ENCODE measurements around the gene ANO7.

The ANO7 gene

GRCh38 chr2:241225983-241226382, 37.5 kb downstream of the ANO7 start:
- Mint-ChIP-seq H3K27me3 (ENCODE audit: low read depth, poor library complexity) (no peaks in the 10 kb centered on the region), H3K9me3 (no peaks in the 10 kb centered on the region), H3K27ac (no peak overlapping the region), H3K4me1 (peaks cover 34% of the 10 kb centered on the region), H3K4me3 (no peak overlapping the region), H3K36me3 (ENCODE audit: low read depth) (peaks cover 35% of the 10 kb centered on the region)
- no peak for DNase-seq
- TF ChIP-seq, protein P1, sequence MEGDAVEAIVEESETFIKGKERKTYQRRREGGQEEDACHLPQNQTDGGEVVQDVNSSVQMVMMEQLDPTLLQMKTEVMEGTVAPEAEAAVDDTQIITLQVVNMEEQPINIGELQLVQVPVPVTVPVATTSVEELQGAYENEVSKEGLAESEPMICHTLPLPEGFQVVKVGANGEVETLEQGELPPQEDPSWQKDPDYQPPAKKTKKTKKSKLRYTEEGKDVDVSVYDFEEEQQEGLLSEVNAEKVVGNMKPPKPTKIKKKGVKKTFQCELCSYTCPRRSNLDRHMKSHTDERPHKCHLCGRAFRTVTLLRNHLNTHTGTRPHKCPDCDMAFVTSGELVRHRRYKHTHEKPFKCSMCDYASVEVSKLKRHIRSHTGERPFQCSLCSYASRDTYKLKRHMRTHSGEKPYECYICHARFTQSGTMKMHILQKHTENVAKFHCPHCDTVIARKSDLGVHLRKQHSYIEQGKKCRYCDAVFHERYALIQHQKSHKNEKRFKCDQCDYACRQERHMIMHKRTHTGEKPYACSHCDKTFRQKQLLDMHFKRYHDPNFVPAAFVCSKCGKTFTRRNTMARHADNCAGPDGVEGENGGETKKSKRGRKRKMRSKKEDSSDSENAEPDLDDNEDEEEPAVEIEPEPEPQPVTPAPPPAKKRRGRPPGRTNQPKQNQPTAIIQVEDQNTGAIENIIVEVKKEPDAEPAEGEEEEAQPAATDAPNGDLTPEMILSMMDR (IDR thresholded peaks at IDR 0.05): no peak

DNA sequence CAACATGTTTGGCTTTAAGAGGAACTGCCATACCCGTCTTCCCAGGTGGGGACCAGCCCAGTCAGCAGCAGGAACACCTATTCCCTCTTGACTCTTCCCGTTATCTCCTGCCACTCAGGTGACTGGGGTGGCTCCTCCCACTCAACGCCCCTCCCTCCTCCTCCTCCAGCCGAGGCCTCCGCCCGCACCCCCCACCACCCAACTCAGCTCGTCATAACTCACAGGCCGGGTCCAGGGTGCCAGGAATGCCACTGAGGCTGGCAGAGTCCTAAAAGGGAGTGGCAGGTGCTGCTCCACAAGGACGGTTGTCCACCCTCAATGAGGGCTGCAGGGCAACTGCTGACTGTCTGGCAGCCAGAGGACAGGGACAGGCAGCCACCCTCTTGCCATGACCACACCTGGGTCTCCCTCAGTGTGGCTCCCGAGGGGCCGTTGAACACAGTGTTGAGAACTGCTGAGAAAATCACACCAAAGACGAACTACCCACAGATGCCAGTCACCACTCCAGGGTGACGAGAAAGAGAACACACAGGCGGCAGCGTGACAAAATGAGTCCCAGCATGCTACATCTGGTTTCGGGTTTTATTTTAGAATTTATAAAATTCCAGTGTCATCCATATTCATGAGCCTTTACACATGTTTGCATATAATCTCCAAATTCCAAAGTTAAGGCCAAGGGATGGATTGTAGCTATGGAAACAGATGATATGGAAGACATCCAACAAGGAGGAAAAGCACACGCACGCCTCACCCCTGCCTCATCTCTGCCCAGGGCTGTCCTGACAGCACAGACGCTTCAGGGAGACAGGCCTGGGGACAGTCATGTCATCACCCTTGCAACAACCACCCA, 38.5 kb downstream of the ANO7 start:
- Mint-ChIP-seq H3K27ac (peak overlapping the region; percentile 66), H3K27me3 (ENCODE audit: low read depth, poor library complexity) (no peaks in the 10 kb centered on the region), H3K9me3 (no peaks in the 10 kb centered on the region), H3K4me3 (no peak overlapping the region), H3K4me1 (peaks cover 34% of the 10 kb centered on the region), H3K36me3 (ENCODE audit: low read depth) (peaks cover 44% of the 10 kb centered on the region)
- TF ChIP-seq, protein P1 (IDR thresholded peaks at IDR 0.05): no peak
- no peak for DNase-seq

- DNase-seq: no peak
- TF ChIP-seq, protein P1 (IDR thresholded peaks at IDR 0.05): no peak
- Mint-ChIP-seq H3K4me3 (no peak overlapping the region), H3K27ac (peak overlapping the region; percentile 81), H3K36me3 (ENCODE audit: low read depth) (peaks cover 48% of the 10 kb centered on the region), H3K4me1 (peaks cover 31% of the 10 kb centered on the region), H3K9me3 (no peaks in the 10 kb centered on the region), H3K27me3 (ENCODE audit: low read depth, poor library complexity) (no peaks in the 10 kb centered on the region)
Observed at GRCh38 chr2:241227594-241227993, 39.1 kb downstream of the ANO7 start.

GRCh38 chr2:241228081-241228859, 39.8 kb downstream of the ANO7 start:
- no peak for DNase-seq
- Mint-ChIP-seq H3K27me3 (ENCODE audit: low read depth, poor library complexity) (no peaks in the 10 kb centered on the region), H3K4me1 (peaks cover 24% of the 10 kb centered on the region), H3K36me3 (ENCODE audit: low read depth) (peaks cover 51% of the 10 kb centered on the region), H3K4me3 (no peak overlapping the region), H3K9me3 (no peaks in the 10 kb centered on the region), H3K27ac (peak overlapping the region; percentile 81)
- TF ChIP-seq, protein P1 (IDR thresholded peaks at IDR 0.05): no peak

DNA sequence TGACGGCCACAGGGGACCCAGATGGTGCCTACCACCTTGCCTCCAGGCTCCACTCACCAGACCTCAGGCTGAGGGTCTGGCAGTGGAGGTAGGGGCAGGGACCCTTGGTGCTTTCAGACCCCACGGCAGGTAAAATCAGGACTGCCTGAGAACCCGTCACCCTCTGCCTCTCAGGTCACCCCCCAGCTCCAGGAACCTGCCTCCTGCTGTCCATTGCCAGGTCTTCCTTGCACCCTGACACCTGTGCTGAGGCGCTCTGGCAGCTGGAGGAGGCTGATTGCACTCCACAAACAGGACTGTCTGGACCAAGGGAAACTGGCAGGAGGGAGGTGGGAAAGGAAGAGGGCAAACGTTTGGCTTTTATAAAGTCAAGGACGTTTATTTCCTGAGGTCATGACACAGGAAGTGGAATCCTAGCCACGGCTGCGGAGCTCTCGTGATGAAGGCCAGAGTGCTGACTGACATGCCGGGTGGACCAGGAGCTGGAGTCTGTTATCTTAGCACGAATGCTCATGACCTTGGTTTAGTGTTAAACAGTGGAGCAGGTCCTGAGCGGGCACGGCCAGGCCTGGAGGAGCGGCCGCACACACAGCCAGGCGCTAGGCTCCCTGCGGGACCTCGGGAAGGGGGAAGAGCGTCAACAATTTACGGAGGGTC, 40.5 kb downstream of the ANO7 start:
- Mint-ChIP-seq H3K27ac (no peak overlapping the region), H3K36me3 (ENCODE audit: low read depth) (peaks cover 57% of the 10 kb centered on the region), H3K27me3 (ENCODE audit: low read depth, poor library complexity) (no peaks in the 10 kb centered on the region), H3K9me3 (no peaks in the 10 kb centered on the region), H3K4me3 (no peak overlapping the region), H3K4me1 (peaks cover 17% of the 10 kb centered on the region)
- TF ChIP-seq, protein P1 (IDR thresholded peaks at IDR 0.05): no peak
- DNase-seq: no peak

Measured in nephron progenitor cell (in vitro differentiated cells).